GM21423 (cell line): ENCODE results near the gene COL5A1.

Experiments
- ATAC-seq: cut with Tn5 transposase; IDR thresholded peaks from one replicate; pipeline ENCODE4 v1.9.1; 2021; ENCODE audit warnings: mild to moderate bottlenecking, moderate library complexity; ENCODE audit not compliant: unreplicated experiment

The COL5A1 gene

DNA sequence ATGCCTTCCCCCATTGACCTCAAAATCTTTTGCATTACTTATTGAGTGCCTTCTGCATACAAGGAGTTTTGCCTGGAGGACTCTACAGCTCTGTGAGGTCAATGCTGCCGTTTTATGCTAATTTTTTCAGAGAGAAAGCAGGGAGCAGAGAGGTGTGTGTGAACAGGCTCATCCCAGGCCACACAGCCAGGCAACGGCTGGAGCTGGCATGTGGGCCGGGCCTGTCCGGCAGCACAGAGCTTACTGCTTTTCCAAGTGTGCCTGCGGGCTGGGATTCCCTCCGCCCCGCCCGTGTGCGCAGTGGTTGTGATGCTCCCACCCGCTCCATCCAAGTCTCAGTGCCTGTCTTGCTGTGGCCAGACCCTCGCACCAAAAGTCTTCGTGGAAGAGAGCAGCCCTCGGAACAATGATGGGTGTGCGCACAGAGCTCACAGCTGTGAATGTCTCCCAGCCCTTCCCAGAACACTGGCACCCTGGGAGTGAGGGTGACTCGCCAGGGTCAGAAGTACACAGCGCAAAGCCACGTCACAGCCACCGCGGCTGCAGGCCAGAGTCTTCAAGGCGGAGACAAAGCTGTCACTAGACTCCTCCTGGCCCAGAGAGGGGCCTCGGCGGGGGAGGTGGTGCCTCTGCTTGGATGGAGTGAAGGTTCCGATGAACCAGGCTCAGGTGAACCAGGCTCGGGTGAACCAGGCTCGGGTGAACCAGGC lies 82.8 kb downstream of the COL5A1 start:
- no peak for ATAC-seq

DNA sequence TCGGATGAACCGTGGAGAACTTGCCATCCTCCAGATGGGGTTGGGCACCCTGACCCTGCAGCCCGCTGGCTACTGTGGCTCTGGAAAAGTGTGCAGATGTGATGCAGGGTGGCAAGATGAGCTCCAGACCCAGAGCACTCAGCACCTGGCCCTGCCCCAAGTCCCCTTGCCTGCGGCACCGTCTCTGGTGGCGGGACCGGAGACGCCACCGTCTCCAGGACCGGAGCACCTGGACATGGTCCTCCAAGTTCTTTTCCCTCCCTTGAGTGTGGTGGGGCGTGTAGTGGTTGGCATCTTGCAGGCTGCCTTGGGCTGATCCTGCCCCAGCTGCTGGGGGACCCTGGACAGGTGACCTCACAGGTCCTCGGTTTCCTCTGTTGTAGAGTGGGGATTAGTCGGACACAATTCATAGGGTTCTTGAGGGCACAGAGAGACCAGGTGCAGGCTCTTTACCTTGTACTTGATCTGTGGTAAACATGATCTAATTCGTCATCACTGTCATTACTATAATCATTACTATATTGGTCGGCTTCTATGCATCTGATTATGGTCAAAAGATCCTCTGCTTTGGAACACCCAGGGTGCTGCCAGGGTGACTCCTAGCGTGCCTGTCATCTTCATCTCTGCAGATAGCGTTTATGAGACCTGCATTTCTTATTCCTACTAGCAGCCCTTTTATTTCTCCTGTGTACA lies 83.5 kb downstream of the COL5A1 start:
- no peak for ATAC-seq

DNA sequence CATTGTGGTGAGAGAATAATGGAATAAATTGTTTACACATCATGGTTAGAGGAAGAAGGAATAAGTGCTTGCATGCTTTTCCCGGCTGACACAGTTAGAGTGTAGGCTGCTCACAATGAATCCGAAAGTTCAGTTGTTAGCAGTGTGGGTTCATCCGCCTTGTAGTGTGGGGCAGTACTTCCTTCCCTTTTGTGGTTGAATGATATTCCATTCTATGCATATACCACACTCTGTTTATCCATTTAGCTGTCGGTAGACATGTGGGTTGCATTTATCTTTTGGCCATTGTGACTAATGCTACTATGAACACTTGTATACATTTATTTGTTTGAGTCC lies 84.0 kb downstream of the COL5A1 start:
- ATAC-seq: no peak

DNA sequence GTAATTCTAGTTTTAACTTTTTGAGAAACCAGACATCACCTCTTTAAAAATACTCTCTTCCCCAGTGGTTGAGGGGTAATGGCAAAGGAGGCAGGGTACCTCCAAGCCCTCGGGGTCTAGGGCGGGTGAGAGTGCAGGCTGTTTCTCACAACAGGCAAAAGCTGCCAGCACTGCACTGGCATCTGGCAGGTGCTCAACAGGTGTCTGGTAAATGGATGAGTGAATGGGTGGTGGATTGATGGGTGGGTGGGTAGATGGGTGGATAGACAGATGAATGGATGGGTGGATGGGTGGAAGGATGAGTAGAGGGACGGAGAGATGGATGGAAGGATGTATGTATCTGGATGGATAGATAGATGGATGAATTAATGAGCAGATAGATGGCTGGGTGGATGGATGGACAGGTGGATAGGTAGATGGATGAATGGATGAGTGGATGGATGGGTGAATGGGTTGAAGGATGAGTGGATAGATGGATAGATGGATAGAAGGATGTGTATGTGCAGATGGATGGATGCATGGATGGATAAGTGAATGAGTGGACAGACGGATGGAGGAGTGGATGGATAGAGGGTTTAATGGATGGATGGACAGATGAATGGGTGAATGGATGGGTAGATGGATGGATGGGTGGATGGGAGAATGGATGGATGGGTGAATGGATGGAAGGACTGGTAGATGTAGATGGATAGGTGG lies 84.6 kb downstream of the COL5A1 start:
- ATAC-seq: no peak

DNA sequence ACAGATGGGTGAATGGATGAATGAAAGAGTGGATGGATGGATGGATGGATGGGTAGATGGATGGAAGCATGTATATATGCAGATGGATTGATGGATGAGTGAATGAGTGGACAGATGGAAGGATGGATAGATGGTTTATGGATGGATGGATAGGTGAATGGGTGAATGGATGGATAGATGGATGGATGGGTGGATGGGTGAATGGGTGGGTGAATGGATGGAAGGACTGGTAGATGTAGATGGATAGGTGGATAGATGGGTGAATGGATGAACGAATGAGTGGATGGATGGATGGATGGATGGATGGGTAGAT lies 85.1 kb downstream of the COL5A1 start:
- ATAC-seq: no peak

DNA sequence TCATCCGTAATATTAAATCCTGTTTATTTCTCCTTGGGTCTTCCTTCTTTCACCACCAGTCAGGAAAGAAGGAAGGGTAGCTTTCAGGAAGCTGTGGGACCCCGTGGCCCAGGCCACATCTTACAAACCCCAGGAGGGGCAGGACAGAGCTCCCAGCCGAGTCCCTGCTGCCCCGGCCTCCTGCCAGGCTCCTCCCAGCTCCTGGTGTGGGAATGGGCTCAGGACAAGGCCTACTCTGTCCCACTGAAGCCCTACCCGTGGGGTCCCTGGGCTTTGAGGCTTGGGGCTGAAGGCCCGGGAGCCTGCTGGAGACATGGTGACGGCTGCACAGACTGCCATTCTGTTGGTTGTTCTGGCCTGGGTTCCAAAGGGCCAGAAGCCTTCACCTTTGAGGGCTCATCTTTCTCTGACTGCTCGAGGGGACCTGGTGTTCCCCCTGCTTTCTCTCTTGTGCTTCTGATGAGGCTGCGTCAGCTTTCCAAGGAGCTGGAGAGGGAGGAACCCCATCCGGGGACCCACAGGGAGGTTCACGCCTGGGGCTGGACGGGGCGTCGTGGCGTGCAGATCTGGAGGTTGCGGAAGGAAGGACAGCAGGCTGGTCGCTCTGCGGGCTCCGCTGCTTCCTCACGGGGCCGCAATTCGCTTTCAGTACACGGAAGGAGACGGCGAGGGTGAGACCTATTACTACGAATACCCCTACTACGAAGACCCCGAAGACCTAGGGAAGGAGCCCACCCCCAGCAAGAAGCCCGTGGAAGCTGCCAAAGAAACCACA lies 86.6 kb downstream of the COL5A1 start:
- no peak for ATAC-seq

DNA sequence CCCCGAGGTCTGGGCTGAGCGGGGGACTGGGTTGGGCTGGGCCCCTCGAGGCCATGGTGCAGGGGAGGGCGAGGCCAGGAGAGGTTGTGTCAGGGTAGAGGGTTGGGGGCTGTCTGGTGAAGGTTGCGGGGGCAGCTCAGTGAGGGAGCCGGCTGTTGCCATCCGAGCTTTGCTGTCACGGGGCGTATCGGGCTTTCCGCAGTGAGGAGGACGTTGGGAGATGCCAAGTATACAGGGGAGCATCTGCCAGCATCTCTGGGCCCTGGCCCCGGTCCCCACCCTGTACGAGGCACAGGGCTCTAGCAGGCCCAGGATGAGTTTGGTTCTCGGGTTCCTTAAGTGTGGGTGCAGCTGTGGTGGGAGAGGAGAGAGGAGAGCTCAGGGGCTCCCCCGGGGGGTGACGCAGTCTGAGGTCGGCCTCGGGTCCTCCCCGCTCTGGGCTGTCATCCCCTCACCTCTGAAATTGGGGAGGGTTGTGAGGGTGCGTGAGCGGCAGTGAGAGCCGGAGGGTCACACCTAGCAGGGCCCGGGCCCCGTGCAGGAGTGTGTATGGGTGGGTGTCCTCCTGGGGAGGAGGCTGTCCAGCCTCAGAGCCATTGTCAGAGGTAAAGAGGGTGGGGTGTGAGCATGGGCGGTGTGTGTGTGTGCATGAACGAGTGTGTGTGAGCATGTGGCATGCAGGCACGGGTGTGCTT lies 87.3 kb downstream of the COL5A1 start:
- ATAC-seq: no peak

DNA sequence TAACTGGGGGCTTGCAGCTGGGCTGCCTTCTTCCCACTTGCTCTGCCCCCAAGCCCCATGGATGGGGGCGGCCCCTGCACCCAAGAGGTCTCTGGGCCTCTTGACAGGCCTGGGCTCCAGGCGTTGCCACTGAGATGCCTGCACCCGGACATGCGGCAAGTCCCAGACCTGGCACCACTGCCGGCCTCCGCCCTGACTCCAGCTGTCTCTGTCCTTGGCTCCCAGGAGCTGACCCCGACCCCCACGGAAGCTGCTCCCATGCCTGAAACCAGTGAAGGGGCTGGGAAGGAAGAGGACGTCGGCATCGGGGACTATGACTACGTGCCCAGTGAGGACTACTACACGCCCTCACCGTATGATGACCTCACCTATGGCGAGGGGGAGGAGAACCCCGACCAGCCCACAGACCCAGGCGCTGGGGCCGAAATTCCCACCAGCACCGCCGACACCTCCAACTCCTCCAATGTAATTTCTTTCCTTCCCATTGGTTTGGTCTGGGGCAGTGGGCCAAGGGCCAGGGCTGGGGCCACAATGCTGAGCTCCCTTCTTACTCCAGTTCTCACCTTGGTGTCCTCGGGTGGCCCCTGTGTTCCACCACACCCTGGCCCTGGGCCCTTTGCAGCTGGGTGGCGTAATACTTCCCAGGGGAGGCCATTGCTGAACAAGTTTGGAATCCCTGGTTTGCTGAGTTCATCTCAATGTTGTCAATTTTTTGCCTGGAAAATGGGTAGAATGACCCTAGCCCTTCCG lies 88.6 kb downstream of the COL5A1 start:
- no peak for ATAC-seq

DNA sequence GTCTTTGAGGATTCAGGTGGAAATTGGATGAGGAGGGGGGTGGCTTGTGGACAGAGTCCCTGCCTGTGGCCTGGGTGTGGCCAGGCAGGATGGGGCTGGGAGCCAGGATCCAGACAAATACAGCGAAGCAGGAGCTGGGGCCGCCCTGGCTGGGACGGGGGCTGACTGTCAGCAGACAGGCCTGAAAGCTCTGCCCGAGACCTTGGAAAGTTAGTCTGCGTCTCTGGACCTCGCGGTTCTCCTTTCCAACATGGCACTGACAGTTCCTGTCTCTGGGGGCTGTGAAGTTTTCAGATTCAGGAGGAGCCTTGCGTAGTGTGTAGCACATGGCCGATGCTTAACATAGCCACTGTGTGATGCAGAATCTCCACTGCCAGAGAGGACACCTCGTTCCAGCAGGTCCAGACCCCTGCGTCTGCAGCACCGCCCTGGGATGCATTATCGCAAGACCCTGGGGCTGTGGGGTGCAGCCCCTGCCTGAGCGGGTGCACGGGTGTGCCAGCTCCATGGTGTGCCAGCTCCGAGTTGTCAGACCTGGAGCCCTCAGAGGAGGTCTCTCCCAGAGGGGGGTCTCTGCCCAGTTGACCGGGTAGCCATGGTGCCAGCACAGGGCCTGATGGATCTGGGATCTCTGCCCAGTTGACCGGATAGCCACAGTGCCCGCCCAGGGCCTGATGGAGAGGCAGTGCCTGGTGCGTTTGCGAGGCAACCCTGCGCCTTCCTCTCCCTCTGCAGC lies 89.3 kb downstream of the COL5A1 start:
- no peak for ATAC-seq

DNA sequence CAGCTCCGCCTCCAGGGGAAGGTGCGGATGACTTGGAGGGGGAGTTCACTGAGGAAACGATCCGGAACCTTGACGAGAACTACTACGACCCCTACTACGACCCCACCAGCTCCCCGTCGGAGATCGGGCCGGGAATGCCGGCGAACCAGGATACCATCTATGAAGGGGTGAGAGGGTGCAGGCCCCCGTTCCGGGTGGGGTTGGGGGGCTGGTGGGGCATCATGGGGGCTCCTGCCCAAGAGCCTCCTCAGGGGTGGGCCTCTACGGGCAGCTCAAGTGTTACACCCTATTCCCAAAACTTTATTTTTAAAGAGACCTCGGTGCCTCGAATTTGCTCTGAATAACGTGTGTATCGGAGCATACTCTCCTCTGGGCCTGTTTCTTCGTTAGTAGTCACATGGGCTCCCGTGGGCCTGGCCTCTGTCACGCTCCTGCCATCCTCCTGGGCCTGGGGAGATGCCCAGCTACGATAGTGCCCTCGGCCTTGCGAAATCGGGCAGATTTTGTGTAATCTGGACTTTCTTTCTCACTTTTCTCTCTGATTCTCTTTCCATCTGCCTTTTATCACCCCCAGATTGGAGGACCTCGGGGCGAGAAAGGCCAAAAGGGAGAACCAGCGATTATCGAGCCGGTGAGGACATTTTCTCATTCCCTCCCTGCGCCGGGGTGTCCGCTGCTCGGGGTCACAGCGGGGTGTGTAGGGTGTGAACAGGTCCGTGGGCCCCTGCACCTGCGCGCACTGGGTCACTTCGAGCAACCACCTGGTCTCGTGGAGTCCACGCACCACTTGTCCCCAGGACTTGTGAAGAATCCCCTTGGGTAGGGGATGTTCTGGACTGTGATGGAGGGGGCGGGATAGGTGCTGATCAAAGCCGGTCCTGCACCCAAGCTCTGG lies 90.1 kb downstream of the COL5A1 start:
- no peak for ATAC-seq

DNA sequence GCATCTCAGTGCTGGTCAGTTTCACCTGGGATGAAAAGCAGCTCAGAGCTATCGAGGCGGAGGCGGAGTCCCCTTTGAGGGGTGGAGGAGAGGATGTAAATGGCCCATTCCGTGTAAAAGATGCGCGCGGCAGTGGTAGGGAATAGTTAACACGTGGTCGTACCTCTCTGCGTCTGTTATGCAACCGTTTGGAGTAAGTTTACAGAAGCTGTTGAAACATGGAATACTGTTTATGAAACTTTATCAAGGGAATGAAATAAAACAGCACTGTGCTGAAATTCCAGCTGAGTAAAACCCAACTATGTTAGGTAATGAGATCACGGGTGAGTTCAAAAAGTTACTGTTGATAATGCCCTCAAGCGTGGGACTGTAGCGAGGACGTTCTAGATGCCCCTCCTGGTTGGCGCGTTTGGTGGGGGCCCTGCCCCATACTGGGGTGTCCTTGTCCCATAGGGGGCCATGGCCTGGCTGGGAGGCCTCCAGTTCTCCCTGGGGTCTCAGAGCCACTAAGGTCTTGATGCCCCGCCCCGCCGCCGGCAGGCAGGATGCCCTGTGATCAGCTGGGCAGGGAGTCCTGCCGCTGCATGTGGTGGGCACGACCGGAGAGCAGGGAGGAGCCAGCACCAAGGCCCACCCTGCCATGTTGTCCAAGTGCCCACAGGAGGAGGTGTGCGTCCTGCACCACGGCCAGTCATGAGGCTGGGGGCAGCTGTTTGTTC lies 90.9 kb downstream of the COL5A1 start:
- no peak for ATAC-seq

DNA sequence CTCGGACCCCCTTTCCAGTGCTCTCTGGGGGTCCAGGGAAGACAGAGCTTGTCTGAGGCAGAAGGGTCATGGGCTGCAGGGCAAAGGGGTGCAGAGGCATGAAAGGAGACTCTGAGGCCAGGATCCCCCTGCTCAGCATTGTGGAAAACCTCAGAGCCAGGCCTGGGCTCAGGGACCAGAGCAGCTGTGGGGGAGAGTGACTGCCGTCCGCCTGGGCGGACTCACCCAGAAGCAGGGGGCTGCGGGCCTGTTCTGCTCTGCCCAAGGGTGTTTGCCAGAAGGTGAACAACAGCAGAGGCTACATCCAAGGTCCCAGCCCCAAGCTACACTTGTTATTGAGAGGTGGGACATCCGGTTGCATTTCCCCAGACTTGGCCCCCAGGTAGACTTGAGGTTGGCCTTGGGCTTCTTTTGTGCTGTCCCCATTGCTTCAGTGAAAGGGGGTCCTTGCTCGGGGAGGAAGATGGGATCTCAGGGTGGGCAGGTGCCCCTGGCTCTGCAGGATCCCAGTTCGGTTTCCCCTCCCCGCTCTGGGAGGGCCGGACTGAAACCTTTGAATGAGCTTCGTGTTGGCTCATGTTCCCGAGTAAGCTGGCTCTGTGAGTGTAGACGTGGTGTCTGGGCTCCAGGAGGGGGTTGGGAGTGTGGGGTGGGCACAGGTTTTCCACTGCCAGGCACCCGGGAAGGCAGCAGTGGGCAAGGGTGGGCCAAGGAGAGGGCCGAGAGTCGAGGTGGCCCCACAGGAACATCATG lies 92.1 kb downstream of the COL5A1 start:
- no peak for ATAC-seq

DNA sequence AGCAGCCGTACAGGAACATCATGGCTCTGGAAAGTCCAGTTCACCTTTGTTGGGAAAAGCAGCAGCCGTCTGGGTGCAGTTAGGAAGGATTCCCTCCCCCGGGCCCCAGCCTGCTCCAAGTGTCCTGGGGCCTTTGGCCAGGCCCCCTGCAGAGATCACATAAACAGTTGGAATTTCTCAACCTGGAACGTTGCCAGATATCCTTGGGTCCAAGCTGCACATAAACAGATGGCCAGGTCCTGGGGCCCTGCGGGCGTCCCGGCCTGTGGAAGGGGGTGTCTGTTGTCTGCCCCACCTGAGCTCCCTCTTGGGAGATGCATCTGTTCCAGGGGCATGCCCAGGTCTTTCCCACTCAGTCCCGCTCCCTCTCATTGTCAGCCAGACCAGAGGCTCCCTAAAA lies 92.7 kb downstream of the COL5A1 start:
- no peak for ATAC-seq

DNA sequence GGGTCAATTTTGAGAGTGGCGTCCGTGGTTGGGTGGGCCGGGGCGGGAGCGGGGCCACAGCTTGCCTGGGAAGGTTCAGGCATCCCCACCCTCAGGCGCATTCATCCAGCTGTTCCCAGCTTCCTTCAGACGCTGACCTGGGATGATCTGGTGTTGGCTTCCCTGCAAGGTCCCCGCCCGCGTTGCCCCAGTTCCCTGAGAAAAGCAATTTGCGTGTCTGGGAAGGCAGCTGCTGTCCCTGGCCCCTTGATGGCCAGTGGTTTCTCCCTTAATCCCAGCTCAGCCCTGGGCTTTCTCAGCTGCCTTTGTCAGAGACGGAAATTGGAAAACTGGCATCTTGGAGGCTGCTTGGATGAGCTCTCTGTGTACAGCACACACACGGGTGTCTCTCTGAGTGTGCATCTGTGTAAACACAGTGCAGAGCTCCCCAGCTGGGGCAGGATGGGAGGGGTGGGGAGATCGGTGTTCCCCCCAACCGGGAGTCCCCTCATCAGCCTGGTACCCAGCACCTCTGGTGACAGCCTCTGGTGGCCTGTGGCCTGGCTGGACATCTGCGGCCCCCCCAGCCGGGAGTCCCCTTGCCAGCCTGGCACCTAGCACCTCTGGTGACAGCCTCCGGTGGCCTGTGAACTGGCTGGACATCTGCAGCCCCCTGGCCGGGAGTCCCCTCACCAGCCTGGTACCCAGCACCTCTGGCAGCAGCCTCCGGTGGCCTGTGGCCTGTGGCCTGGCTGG lies 94.0 kb downstream of the COL5A1 start:
- ATAC-seq: no peak

DNA sequence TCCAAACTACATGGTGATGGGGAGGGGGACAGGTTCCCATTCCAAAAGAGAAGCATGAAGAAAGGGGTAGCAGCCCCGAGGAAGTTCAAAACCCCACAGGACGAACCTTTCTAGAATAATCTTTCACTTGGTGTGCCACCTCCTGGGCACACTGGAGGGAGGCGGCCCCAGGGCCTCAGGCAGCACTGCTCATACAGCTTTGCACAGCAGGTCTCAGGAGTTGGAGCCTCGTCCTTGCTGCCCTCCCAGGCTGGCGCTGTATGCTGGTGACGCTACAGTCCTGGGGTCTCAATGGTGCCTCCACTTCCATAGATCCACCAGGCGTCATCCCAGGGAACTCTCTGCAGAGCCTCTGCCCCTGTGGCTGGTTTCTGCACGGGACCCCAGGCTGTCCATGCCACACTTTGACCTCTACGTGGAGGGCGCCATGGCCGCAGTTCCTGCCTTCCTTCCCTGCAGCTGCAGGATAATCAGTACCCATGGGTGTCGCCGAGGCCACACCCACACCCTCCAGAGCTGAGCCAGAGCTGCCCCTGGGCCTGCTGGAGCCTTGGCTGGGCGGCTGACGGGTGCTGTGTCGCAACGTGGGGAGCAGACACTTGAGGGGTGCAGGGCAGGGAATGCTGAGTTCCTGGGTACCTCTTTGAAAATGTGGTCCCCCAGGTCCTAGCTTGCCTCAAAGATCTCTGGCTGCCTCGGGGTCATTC lies 95.3 kb downstream of the COL5A1 start:
- ATAC-seq: no peak
